CD8-positive, alpha-beta memory T cell (primary cell): ENCODE data around the gene TSPYL2. TPM values are rescaled to one million over a fixed set of nuclear protein-coding genes. Genes with fewer than 3 reads are reported as not detected.

ENCODE experiments used
- CTCF ChIA-PET: fragments of 350-600 bp; sonication (Branson Sonifier 250); formaldehyde crosslinking; loops from one replicate; lab custom pipeline; 2021; ENCODE audit warnings: antibody characterized with exemption; lab: Charles Lee
- POLR2A ChIA-PET: fragments of 350-600 bp; sonication (Branson Sonifier 250); formaldehyde crosslinking; loops from one replicate; lab custom pipeline; 2021; ENCODE audit warnings: antibody characterized with exemption; lab: Charles Lee
- DNase-seq, 5 donors: peaks; one replicate each; pipeline versions ENCODE4 v3.0.0 to v3.0.0-alpha.2; 2020 to 2022; ENCODE audit warnings: mixed read lengths in 1 of 5
- H3K27ac ChIP-seq: one replicate; pipeline ENCODE4 v1.7.0; 2013; ENCODE audit warnings: low read depth, mild to moderate bottlenecking, low read length, moderate library complexity
- H3K27me3 ChIP-seq: 2 replicates; pipeline ENCODE4 v1.7.0; 2013; ENCODE audit warnings: low read length, mild to moderate bottlenecking; ENCODE audit not compliant: insufficient read depth, poor library complexity, severe bottlenecking
- H3K36me3 ChIP-seq: 2 replicates; pipeline ENCODE4 v1.7.0; 2013; ENCODE audit warnings: mild to moderate bottlenecking, low read length, moderate library complexity; ENCODE audit not compliant: insufficient read depth
- H3K4me1 ChIP-seq: 2 replicates; pipeline ENCODE4 v1.7.0; 2013; ENCODE audit warnings: mild to moderate bottlenecking, low read length, moderate library complexity; ENCODE audit not compliant: insufficient read depth
- H3K4me3 ChIP-seq: 2 replicates; pipeline ENCODE4 v1.7.0; 2013; ENCODE audit warnings: mild to moderate bottlenecking, low read length
- H3K9me3 ChIP-seq: 2 replicates; pipeline ENCODE4 v1.7.0; 2013; ENCODE audit warnings: mild to moderate bottlenecking, low read length
- H3K27ac Mint-ChIP-seq, 8 donors: one replicate each; pipeline ENCODE4 v1.8.0; 2020 to 2021; ENCODE audit warnings: mixed read lengths in 8 of 8, mild to moderate bottlenecking in 6 of 8, inconsistent platforms in 3 of 8, moderate library complexity in 3 of 8
- H3K27me3 Mint-ChIP-seq, 2 donors: one replicate each; pipeline ENCODE4 v1.8.0; 2020 to 2021; ENCODE audit warnings: mixed read lengths in 2 of 2, mild to moderate bottlenecking in 1 of 2, moderate library complexity in 1 of 2
- H3K36me3 Mint-ChIP-seq, 3 donors: one replicate each; pipeline ENCODE4 v1.8.0; 2020 to 2021; ENCODE audit warnings: mixed read lengths in 3 of 3, inconsistent platforms in 1 of 3, mild to moderate bottlenecking in 1 of 3
- H3K4me1 Mint-ChIP-seq, 3 donors: one replicate each; pipeline ENCODE4 v1.8.0; 2020 to 2021; ENCODE audit warnings: mixed read lengths in 3 of 3, inconsistent platforms in 1 of 3, mild to moderate bottlenecking in 1 of 3
- H3K4me3 Mint-ChIP-seq, 7 donors: one replicate each; pipeline ENCODE4 v1.8.0; 2020 to 2021; ENCODE audit warnings: mixed read lengths in 7 of 7, mild to moderate bottlenecking in 6 of 7, moderate library complexity in 4 of 7, inconsistent platforms in 2 of 7
- H3K9me3 Mint-ChIP-seq, 5 donors: one replicate each; pipeline ENCODE4 v1.8.0; 2020 to 2022; ENCODE audit warnings: mixed read lengths in 5 of 5, mild to moderate bottlenecking in 3 of 5, moderate library complexity in 2 of 5, inconsistent platforms in 1 of 5
- polyA plus RNA-seq: library from polyadenylated mRNA; unstranded; fragments of 300-500 nt; fragmentation: Illumina TruSeq; gene quantifications from one replicate; pipeline ENCODE4 v1.2.3, GENCODE V29; 2021
- total RNA-seq, 2 experiments: library from RNA; stranded (reverse); gene quantifications; one replicate each; pipeline ENCODE4 v1.2.3, GENCODE V29; 2021

TSPYL2 gene
- total and polyA plus RNA-seq, 3 experiments from 2014 or later = 23.1 to 47.9 (median 38.4) TPM

DNA sequence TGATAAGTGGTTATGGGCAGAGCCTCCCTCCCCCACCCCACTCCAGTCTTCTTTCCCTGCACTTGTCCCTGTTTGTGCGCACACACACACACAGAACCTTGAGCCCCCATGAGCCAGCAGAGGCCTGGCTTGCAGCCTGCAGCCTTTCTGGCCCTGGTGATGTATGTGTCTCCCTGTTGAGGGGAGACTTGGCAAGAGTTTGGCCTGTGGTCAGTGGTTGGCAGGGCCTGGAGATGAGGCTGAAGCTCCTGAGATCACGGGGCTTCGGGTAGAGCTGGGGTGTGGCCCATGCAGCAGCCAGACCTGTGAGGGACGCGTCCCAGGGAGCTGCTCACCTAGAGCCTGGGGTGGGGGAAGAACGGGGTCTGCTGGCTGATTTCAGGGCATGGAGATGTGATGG is 31.3 kb upstream of the TSPYL2 start:
- no peaks in the 10 kb centered on the region for H3K27me3 ChIP-seq
- H3K36me3 ChIP-seq = no peaks in the 10 kb centered on the region
- H3K36me3 Mint-ChIP-seq = no peaks in the 10 kb centered on the region
- DNase-seq = no peak
- ChIA-PET POLR2A (no interaction called here), CTCF (no interaction called here)
- no peak overlapping the region for H3K4me3 ChIP-seq
- H3K4me1 ChIP-seq = peaks cover 3% of the 10 kb centered on the region
- H3K4me1 Mint-ChIP-seq = peaks cover 0 to 3% (median 0%) of the 10 kb centered on the region in 3 donors
- no peaks in the 10 kb centered on the region for H3K9me3 ChIP-seq
- H3K27ac Mint-ChIP-seq = no peak overlapping the region
- H3K4me3 Mint-ChIP-seq = no peak overlapping the region
- H3K27ac ChIP-seq = no peak overlapping the region
- peaks cover 4 to 9% of the 10 kb centered on the region in 2 donors for H3K27me3 Mint-ChIP-seq
- H3K9me3 Mint-ChIP-seq = no peaks in the 10 kb centered on the region

DNA sequence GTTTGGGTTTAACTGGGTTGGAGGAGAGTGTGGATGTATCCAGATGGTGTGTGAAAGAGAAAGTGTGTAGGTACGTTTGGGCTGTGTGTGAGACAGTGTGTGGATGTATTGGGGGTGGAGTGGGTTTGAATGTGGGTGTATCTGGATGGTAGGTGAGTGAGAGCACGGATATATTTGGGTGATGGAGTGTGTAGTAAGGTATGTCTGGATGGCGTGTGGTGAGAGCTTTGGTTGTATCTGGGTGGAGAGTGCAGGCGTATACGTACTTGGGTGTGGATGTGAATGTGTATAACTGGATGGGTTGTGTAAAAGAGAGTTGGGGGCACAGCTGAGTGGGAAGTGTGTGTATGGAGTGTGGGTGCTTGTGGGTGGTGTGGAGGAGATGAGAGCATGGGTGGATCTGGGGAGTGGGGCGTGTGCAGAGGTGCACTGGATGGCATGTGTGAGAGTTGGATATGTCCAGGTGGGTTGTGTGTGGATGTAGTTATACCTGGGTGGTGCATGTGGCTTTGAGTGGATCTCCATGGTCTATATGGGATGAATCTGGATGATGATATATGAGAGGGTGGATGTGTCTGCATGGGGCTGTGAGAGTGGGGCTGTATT is 26.8 kb upstream of the TSPYL2 start:
- Histone ChIP-seq H3K36me3 (no peaks in the 10 kb centered on the region), H3K27ac (no peak overlapping the region), H3K4me1 (peaks cover 3% of the 10 kb centered on the region), H3K9me3 (no peaks in the 10 kb centered on the region), H3K27me3 (no peaks in the 10 kb centered on the region), H3K4me3 (no peak overlapping the region)
- Mint-ChIP-seq H3K9me3 (no peaks in the 10 kb centered on the region), H3K27me3 (peaks cover 1 to 3% of the 10 kb centered on the region in 2 donors), H3K27ac (no peak overlapping the region), H3K4me3 (no peak overlapping the region), H3K36me3 (no peaks in the 10 kb centered on the region), H3K4me1 (peaks cover 0 to 3% (median 0%) of the 10 kb centered on the region in 3 donors)
- no peak for DNase-seq
- ChIA-PET CTCF (no interaction called here), POLR2A (no interaction called here)

DNA sequence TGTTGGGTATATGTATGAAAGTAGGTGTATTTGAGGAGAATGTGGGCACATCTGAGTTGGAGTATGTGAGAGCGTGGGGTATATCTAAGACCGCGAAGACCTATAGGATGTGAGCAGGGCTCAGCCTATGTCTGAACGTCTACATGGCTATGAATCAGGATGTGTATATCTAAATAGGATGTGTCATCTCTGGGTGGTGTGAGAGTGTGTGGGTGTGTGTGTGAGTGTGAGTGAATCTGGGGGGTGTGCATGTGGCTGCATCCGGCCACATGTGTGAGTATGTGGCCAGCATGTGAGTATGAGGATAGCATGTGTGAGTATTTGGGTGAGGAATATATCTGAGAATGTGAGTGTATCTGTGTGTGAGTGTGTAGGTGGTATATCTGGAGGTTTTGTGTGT is 25.9 kb upstream of the TSPYL2 start:
- Histone ChIP-seq H3K27me3 (no peaks in the 10 kb centered on the region), H3K36me3 (no peaks in the 10 kb centered on the region), H3K9me3 (no peaks in the 10 kb centered on the region), H3K27ac (no peak overlapping the region), H3K4me1 (peaks cover 3% of the 10 kb centered on the region), H3K4me3 (no peak overlapping the region)
- peaks cover 0 to 1% of the 10 kb centered on the region in 2 donors for H3K27me3 Mint-ChIP-seq
- no peaks in the 10 kb centered on the region for H3K9me3 Mint-ChIP-seq
- H3K27ac Mint-ChIP-seq = no peak overlapping the region
- no peak for DNase-seq
- H3K4me1 Mint-ChIP-seq = peaks cover 0 to 3% (median 0%) of the 10 kb centered on the region in 3 donors
- CTCF ChIA-PET = no interaction called here
- no peaks in the 10 kb centered on the region for H3K36me3 Mint-ChIP-seq
- POLR2A ChIA-PET = no interaction called here
- no peak overlapping the region for H3K4me3 Mint-ChIP-seq

DNA sequence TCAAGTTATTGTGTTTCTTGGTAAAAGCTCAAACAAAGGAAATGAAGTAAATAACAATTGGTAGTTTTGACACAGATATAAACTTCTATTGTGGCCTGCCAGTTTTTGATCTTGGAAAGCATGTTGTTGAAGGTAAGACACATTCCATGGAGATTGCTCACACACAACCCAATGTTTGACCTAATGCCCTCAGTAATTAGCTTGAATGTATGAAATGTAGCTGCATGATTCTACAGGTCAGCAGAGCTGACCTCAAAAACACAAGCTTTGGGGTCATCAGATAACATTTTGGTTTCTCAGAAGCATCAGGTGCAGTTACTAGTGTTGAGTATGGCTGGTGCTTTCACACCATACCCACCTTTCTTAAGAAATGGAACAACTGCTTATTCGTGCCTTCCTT is 17.1 kb upstream of the TSPYL2 start:
- ChIA-PET POLR2A (no interaction called here), CTCF (no interaction called here)
- Mint-ChIP-seq H3K9me3 (no peaks in the 10 kb centered on the region), H3K4me1 (no peaks in the 10 kb centered on the region), H3K36me3 (no peaks in the 10 kb centered on the region), H3K27me3 (peaks cover 4 to 7% of the 10 kb centered on the region in 2 donors), H3K27ac (no peak overlapping the region), H3K4me3 (no peak overlapping the region)
- Histone ChIP-seq H3K4me1 (no peaks in the 10 kb centered on the region), H3K9me3 (no peaks in the 10 kb centered on the region), H3K4me3 (no peak overlapping the region), H3K27ac (no peak overlapping the region), H3K36me3 (no peaks in the 10 kb centered on the region), H3K27me3 (no peaks in the 10 kb centered on the region)
- no peak for DNase-seq

DNA sequence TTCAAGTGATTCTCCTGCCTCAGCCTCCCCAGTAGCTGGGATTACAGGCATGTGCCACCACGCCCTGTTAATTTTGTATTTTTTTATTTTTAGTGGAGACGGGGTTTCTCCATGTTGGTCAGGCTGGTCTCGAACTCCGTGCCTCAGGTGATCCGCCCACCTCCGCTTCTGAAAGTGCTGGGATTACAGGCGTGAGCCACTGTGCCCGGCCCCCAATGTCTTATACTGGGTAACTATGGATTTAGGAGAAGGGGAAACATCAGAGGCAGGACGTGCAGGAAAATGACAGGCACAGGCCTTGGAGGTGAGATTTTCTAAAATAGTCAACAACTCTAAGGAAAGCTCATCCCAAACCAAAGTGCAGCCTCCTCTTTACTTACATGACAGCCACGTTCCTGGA is 11.1 kb upstream of the TSPYL2 start:
- H3K9me3 ChIP-seq = no peaks in the 10 kb centered on the region
- DNase-seq = no peak
- no peak overlapping the region for H3K4me3 ChIP-seq
- H3K4me1 Mint-ChIP-seq = peaks cover 10 to 19% (median 13%) of the 10 kb centered on the region in 3 donors
- CTCF ChIA-PET = interaction anchor here (2.1 kb wide), 1 partner anchor 13 kb away, joined by 6 read pairs; no protein-coding TSS in a partner anchor
- no peak overlapping the region for H3K27ac Mint-ChIP-seq
- H3K9me3 Mint-ChIP-seq = no peaks in the 10 kb centered on the region
- peaks cover 4 to 7% of the 10 kb centered on the region in 2 donors for H3K27me3 Mint-ChIP-seq
- POLR2A ChIA-PET = no interaction called here
- no peaks in the 10 kb centered on the region for H3K36me3 Mint-ChIP-seq
- peaks cover 7% of the 10 kb centered on the region for H3K4me1 ChIP-seq
- H3K27ac ChIP-seq = no peak overlapping the region
- no peaks in the 10 kb centered on the region for H3K27me3 ChIP-seq
- H3K4me3 Mint-ChIP-seq = peak overlapping the region in 1 of 7 donors; percentile 93
- no peaks in the 10 kb centered on the region for H3K36me3 ChIP-seq

DNA sequence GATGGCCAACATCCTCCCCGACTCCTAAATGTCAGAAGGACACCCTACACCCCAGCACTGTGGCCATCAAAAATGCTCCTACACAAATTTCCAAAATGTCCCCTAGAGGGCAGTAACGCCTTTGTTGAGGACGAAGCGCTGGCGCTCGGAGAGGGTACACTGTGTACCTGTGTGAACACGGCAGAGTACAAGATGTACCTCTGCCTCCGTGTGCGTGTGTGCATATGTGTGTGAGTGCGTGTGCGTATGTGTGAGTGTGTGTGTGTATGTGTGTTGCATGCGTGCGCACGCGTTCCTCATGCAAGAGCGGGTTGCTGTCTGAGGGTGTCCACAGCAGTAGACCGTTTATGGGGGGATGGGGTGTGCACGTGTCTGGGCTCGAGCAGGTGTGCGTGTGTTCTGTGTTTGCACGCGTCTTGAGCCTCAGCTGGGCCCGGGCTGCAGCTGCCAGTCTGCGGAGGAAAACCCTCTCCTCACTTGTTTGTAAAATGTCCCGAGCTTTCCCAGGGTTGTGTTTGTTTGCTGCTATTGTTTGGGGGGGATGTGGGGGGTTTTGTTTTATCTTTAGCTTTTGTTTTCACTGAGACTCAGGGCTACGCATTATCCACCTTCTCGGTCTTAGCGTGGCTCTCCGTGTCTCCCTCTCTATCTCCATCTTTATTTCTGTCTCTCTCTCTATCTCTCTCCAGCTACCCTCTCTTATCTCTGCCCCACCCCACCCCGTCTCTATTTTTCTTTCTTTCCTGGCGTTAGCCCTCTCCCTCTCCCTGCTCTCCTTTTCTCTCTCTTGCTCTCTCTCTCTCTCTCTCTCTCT is 10.4 kb upstream of the TSPYL2 start:
- no peaks in the 10 kb centered on the region for H3K9me3 Mint-ChIP-seq
- H3K27ac ChIP-seq = no peak overlapping the region
- H3K4me1 ChIP-seq = peaks cover 7% of the 10 kb centered on the region
- peak overlapping the region; percentile 80 to 96 (median 88) for H3K27ac Mint-ChIP-seq
- POLR2A ChIA-PET = interaction anchor here (0.9 to 2.7 kb wide), 2 partner anchors 10 to 154 kb away, joined by 3 to 28 read pairs; partner anchors contain the start of gene TSPYL2
- peaks cover 10 to 19% (median 13%) of the 10 kb centered on the region in 3 donors for H3K4me1 Mint-ChIP-seq
- no peaks in the 10 kb centered on the region for H3K27me3 ChIP-seq
- peak overlapping the region; percentile 81 for H3K4me3 ChIP-seq
- peak; percentile 35 to 84 (median 78) for DNase-seq
- H3K4me3 Mint-ChIP-seq = peak overlapping the region; percentile 87 to 94 (median 93)
- H3K36me3 ChIP-seq = no peaks in the 10 kb centered on the region
- CTCF ChIA-PET = interaction anchor here (0.8 to 2.1 kb wide), 8 partner anchors 9 to 76 kb away, joined by 3 to 9 read pairs (median 6); partner anchors contain the start of genes KANTR and TSPYL2
- H3K36me3 Mint-ChIP-seq = no peaks in the 10 kb centered on the region
- peaks cover 4 to 7% of the 10 kb centered on the region in 2 donors for H3K27me3 Mint-ChIP-seq
- no peaks in the 10 kb centered on the region for H3K9me3 ChIP-seq

DNA sequence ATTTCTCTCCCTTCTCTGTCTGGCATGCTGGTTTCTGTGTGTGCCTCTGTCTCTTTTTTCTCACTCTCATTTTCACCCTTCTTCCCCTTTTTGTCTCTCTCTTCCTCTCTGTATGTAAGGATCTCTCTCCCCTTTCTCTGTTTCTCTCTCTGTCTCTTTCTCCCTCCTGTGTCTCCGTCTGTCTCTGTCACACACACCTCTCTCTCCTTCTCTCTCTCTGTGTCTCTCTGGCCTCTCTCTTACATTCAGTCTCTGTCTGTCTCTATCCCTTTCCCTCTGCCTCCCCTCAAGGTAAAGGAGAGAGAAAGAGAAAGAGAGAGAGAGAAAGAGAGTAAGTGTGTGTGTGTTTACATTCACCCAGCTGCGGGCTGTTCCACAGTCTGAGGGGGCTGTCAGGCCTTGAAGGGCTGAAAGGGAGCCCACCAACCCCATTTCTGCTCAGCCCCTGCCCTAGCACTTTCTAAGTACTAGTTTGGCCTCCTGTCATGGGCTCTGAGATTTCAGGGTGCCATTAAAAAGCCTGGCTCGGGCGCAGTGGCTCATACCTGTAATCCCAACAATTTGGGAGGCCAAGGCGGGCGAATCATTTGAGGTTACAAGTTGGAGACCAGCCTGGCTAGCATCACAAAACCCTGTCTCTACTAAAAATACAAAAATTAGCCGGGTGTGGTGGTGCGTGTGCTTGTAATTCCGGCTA is 9.6 kb upstream of the TSPYL2 start:
- Histone ChIP-seq H3K36me3 (no peaks in the 10 kb centered on the region), H3K4me3 (no peak overlapping the region), H3K4me1 (peaks cover 7% of the 10 kb centered on the region), H3K27me3 (no peaks in the 10 kb centered on the region), H3K27ac (no peak overlapping the region), H3K9me3 (no peaks in the 10 kb centered on the region)
- Mint-ChIP-seq H3K36me3 (no peaks in the 10 kb centered on the region), H3K9me3 (no peaks in the 10 kb centered on the region), H3K4me1 (peaks cover 10 to 19% (median 13%) of the 10 kb centered on the region in 3 donors), H3K27me3 (peaks cover 0 to 7% of the 10 kb centered on the region in 2 donors), H3K27ac (peak overlapping the region; percentile 70 to 96 (median 88)), H3K4me3 (peak overlapping the region; percentile 87 to 94 (median 93))
- DNase-seq = no peak
- ChIA-PET POLR2A (interaction anchor here (0.6 to 2.7 kb wide), 3 partner anchors 9 to 609 kb away, joined by 3 to 28 read pairs (median 3); partner anchors contain the start of gene TSPYL2), CTCF (interaction anchor here (0.8 to 2.1 kb wide), 9 partner anchors 8 to 77 kb away, joined by 3 to 9 read pairs (median 5); partner anchors contain the start of genes KANTR and TSPYL2)
